ENCODE data around the gene RABL3.

The RABL3 gene

DNA sequence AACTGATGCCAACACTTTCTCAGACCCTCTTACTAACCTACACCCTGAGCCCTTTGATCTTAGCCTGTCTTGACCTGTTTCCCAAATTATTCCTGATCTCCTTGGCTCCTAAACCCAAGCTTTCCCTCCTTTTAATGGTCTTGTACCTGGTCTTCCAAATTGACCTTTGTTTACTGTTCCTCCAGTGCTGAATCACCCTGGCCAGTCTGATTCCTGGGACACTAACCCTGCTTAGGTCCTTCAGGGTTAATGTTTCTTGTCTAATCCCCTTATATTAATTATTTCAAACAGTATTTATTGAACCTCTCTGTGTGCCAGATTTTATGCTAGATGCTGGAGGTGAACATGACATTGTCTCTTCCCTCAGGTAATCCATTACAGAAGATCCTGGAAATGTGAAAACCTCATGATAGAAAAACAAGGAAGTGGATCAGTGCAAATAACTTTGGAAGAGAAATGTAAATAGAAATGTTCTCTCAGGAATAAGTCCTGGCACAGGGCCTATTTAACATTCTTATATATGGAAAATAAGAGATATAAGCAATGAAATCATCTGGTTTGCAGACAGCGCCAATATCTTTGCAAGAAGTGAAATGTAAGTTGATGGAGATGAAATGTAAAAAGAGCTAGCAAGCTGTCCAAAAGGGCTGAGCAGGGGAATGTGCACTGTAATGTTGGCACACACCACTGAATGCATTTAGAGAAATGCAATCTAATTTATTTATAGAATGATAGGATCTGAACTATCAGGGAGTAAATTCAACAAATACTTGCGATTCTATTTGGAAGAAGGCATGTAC lies 81.0 kb downstream of the RABL3 start:
- Histone ChIP-seq H3K79me1 (replicated peaks; ENCODE audit: low read length, poor library complexity, severe bottlenecking) (no peaks in the 10 kb centered on the region), H4K8ac (ENCODE audit: low read length) (no peak overlapping the region), H2BK12ac (ENCODE audit: low read length in 2 of 2) (no peak overlapping the region), H3K4me2 (ENCODE audit: low read length, poor library complexity, severe bottlenecking) (no peak overlapping the region), H3K27ac (ENCODE audit: low read length, poor library complexity, severe bottlenecking) (no peak overlapping the region), H3K27me3 (ENCODE audit: control insufficient read depth in 1 of 2, insufficient read depth in 1 of 2, low read length in 2 of 2) (peaks cover 0 to 9% of the 10 kb centered on the region in 2 experiments), H3K9me3 (ENCODE audit: control insufficient read depth, low read length) (no peaks in the 10 kb centered on the region), H3K36me3 (ENCODE audit: control insufficient read depth in 1 of 2, insufficient read depth in 2 of 2, low read depth in 1 of 2, low read length in 2 of 2) (no peaks in the 10 kb centered on the region), H3K9ac (ENCODE audit: low read length) (no peak overlapping the region), H3K23ac (ENCODE audit: low read length in 2 of 2) (no peak overlapping the region), H2BK5ac (ENCODE audit: low read depth, low read length, poor library complexity, severe bottlenecking) (no peak overlapping the region), H3K14ac (ENCODE audit: low read length in 2 of 2) (no peak overlapping the region), H3K18ac (ENCODE audit: low read depth in 1 of 2, low read length in 2 of 2) (no peak overlapping the region), H2AFZ (ENCODE audit: low read depth, low read length) (no peak overlapping the region), H2BK120ac (ENCODE audit: low read depth, low read length) (no peak overlapping the region), H2AK5ac (ENCODE audit: low read length, severe bottlenecking) (no peak overlapping the region), H4K91ac (ENCODE audit: low read length) (no peak overlapping the region), H3K4ac (ENCODE audit: low read depth in 1 of 2, low read length in 2 of 2) (no peak overlapping the region), H3K4me3 (ENCODE audit: insufficient read depth in 1 of 2, low read depth in 1 of 2, low read length in 2 of 2) (no peak overlapping the region), H3K4me1 (ENCODE audit: control insufficient read depth, insufficient read depth, low read depth, low read length) (no peaks in the 10 kb centered on the region), H2BK15ac (ENCODE audit: low read depth, poor library complexity, severe bottlenecking) (no peak overlapping the region)
- WGBS, result 46% methylated on average over 2 of the region's 2 CpGs
- DNase-seq, result no peak

DNA sequence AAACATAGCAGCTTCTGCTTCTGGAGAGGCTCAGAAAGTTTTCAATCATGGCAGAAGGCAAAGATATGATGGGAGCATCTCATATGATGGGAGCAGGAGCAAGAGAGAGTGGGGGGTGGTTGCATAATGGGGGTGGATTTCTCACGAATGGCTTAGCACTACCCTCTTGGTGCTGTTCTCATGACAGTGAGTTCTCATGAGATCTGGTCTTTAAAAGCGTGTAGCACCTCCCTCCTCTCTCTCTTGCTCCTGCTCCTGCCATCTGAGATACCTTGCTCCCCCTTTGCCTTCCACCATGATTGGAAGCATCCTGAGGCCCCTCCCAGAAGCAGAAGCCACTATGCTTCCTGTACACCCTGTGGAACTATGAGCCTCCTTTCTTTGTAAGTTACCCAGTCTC lies 82.5 kb downstream of the RABL3 start:
- H2AFZ ChIP-seq (ENCODE audit: low read depth, low read length), result no peak overlapping the region
- H2AK5ac ChIP-seq (ENCODE audit: low read length, severe bottlenecking), result no peak overlapping the region
- no peak overlapping the region for H2BK5ac ChIP-seq (ENCODE audit: low read depth, low read length, poor library complexity, severe bottlenecking)
- no peak overlapping the region for H3K4me3 ChIP-seq (ENCODE audit: insufficient read depth in 1 of 2, low read depth in 1 of 2, low read length in 2 of 2)
- H3K18ac ChIP-seq (ENCODE audit: low read depth in 1 of 2, low read length in 2 of 2), result no peak overlapping the region
- no peak overlapping the region for H3K4ac ChIP-seq (ENCODE audit: low read depth in 1 of 2, low read length in 2 of 2)
- DNase-seq, result no peak
- no peak overlapping the region for H4K91ac ChIP-seq (ENCODE audit: low read length)
- H3K4me1 ChIP-seq (ENCODE audit: control insufficient read depth, insufficient read depth, low read depth, low read length), result no peaks in the 10 kb centered on the region
- H2BK12ac ChIP-seq (ENCODE audit: low read length in 2 of 2), result no peak overlapping the region
- no peak overlapping the region for H3K4me2 ChIP-seq (ENCODE audit: low read length, poor library complexity, severe bottlenecking)
- H3K27ac ChIP-seq (ENCODE audit: low read length, poor library complexity, severe bottlenecking), result no peak overlapping the region
- no peak overlapping the region for H2BK15ac ChIP-seq (ENCODE audit: low read depth, poor library complexity, severe bottlenecking)
- H3K23ac ChIP-seq (ENCODE audit: low read length in 2 of 2), result no peak overlapping the region
- WGBS, result 79% methylated on average over 2 of the region's 2 CpGs
- H3K9me3 ChIP-seq (ENCODE audit: control insufficient read depth, low read length), result no peaks in the 10 kb centered on the region
- H3K27me3 ChIP-seq (ENCODE audit: control insufficient read depth in 1 of 2, insufficient read depth in 1 of 2, low read length in 2 of 2), result peaks cover 0 to 9% of the 10 kb centered on the region in 2 experiments
- H3K9ac ChIP-seq (ENCODE audit: low read length), result no peak overlapping the region
- no peak overlapping the region for H4K8ac ChIP-seq (ENCODE audit: low read length)
- no peaks in the 10 kb centered on the region for H3K36me3 ChIP-seq (ENCODE audit: control insufficient read depth in 1 of 2, insufficient read depth in 2 of 2, low read depth in 1 of 2, low read length in 2 of 2)
- no peak overlapping the region for H3K14ac ChIP-seq (ENCODE audit: low read length in 2 of 2)
- H2BK120ac ChIP-seq (ENCODE audit: low read depth, low read length), result no peak overlapping the region
- no peaks in the 10 kb centered on the region for H3K79me1 ChIP-seq (replicated peaks; ENCODE audit: low read length, poor library complexity, severe bottlenecking)

DNA sequence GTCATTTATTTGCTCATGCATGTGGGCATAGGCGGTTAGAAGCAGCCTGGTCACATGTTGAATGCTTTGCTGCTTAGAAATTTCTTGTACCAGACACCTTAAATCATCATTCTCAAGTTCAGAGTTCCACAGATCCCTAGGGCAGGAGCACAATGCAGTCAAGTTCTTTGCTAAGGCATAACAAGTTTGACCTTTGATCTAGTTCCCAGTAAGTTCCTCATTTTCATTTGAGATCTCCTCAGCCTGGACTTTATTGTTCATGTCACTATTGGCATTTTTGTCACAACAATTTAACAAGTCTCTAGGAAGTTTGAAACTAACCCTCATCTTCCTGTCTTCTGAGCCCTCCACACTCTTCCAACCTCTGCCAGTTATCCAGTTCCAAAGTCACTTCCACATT lies 83.0 kb downstream of the RABL3 start:
- H2BK15ac ChIP-seq (ENCODE audit: low read depth, poor library complexity, severe bottlenecking), result no peak overlapping the region
- H3K4me3 ChIP-seq (ENCODE audit: insufficient read depth in 1 of 2, low read depth in 1 of 2, low read length in 2 of 2), result no peak overlapping the region
- H2BK12ac ChIP-seq (ENCODE audit: low read length in 2 of 2), result no peak overlapping the region
- peaks cover 0 to 9% of the 10 kb centered on the region in 2 experiments for H3K27me3 ChIP-seq (ENCODE audit: control insufficient read depth in 1 of 2, insufficient read depth in 1 of 2, low read length in 2 of 2)
- no peak overlapping the region for H2AFZ ChIP-seq (ENCODE audit: low read depth, low read length)
- no peak overlapping the region for H3K14ac ChIP-seq (ENCODE audit: low read length in 2 of 2)
- no peak overlapping the region for H4K8ac ChIP-seq (ENCODE audit: low read length)
- no peak overlapping the region for H3K4me2 ChIP-seq (ENCODE audit: low read length, poor library complexity, severe bottlenecking)
- H3K79me1 ChIP-seq (replicated peaks; ENCODE audit: low read length, poor library complexity, severe bottlenecking), result no peaks in the 10 kb centered on the region
- H3K36me3 ChIP-seq (ENCODE audit: control insufficient read depth in 1 of 2, insufficient read depth in 2 of 2, low read depth in 1 of 2, low read length in 2 of 2), result no peaks in the 10 kb centered on the region
- H3K4me1 ChIP-seq (ENCODE audit: control insufficient read depth, insufficient read depth, low read depth, low read length), result no peaks in the 10 kb centered on the region
- H2AK5ac ChIP-seq (ENCODE audit: low read length, severe bottlenecking), result no peak overlapping the region
- no peak overlapping the region for H2BK5ac ChIP-seq (ENCODE audit: low read depth, low read length, poor library complexity, severe bottlenecking)
- no peaks in the 10 kb centered on the region for H3K9me3 ChIP-seq (ENCODE audit: control insufficient read depth, low read length)
- H3K9ac ChIP-seq (ENCODE audit: low read length), result no peak overlapping the region
- no peak overlapping the region for H3K27ac ChIP-seq (ENCODE audit: low read length, poor library complexity, severe bottlenecking)
- no peak for DNase-seq
- no peak overlapping the region for H3K23ac ChIP-seq (ENCODE audit: low read length in 2 of 2)
- H3K4ac ChIP-seq (ENCODE audit: low read depth in 1 of 2, low read length in 2 of 2), result no peak overlapping the region
- 81% methylated on average over 1 of the region's 1 CpG for WGBS
- H4K91ac ChIP-seq (ENCODE audit: low read length), result no peak overlapping the region
- H2BK120ac ChIP-seq (ENCODE audit: low read depth, low read length), result no peak overlapping the region
- no peak overlapping the region for H3K18ac ChIP-seq (ENCODE audit: low read depth in 1 of 2, low read length in 2 of 2)

DNA sequence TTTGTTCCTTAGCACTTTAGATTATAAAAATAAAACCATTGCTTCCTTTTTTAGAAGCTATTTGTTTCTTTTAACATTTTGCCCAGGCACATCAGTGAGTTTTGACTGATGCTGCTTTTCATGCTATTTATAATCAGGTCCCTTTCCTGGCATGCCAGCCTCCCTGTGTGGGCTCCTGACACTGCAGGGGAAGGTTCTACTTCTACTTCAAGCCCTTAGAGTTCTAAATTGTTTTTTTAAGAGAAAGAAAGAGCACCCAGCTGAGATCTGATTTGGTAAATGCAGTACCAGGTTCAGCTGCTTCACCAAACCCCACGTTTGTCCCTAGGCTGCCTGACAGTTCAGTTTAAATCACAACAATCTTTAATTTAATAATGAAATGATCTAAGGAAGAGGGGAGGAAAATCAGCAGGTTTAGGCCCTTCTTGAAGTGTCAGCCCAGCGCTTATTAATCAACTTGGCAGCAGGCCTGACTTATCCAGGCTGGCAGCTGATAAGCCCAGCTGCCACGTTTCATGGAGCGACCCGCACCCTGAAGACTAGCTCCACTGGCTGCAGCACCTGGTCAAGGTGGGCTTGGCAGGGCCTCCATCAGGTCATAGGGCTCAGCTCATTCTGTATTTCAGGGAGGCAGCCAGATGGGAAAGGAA lies 89.3 kb downstream of the RABL3 start:
- no peak overlapping the region for H2BK12ac ChIP-seq (ENCODE audit: low read length in 2 of 2)
- H4K8ac ChIP-seq (ENCODE audit: low read length), result no peak overlapping the region
- H3K27me3 ChIP-seq (ENCODE audit: control insufficient read depth in 1 of 2, insufficient read depth in 1 of 2, low read length in 2 of 2), result no peaks in the 10 kb centered on the region
- H4K91ac ChIP-seq (ENCODE audit: low read length), result no peak overlapping the region
- WGBS, result 88% methylated on average over 4 of the region's 5 CpGs
- no peak overlapping the region for H3K18ac ChIP-seq (ENCODE audit: low read depth in 1 of 2, low read length in 2 of 2)
- H3K79me1 ChIP-seq (replicated peaks; ENCODE audit: low read length, poor library complexity, severe bottlenecking), result no peaks in the 10 kb centered on the region
- H3K4me3 ChIP-seq (ENCODE audit: insufficient read depth in 1 of 2, low read depth in 1 of 2, low read length in 2 of 2), result no peak overlapping the region
- DNase-seq, result no peak
- no peak overlapping the region for H3K27ac ChIP-seq (ENCODE audit: low read length, poor library complexity, severe bottlenecking)
- no peak overlapping the region for H2AFZ ChIP-seq (ENCODE audit: low read depth, low read length)
- H3K4ac ChIP-seq (ENCODE audit: low read depth in 1 of 2, low read length in 2 of 2), result no peak overlapping the region
- H3K23ac ChIP-seq (ENCODE audit: low read length in 2 of 2), result no peak overlapping the region
- no peak overlapping the region for H3K9ac ChIP-seq (ENCODE audit: low read length)
- no peak overlapping the region for H3K4me2 ChIP-seq (ENCODE audit: low read length, poor library complexity, severe bottlenecking)
- H3K14ac ChIP-seq (ENCODE audit: low read length in 2 of 2), result no peak overlapping the region
- H3K36me3 ChIP-seq (ENCODE audit: control insufficient read depth in 1 of 2, insufficient read depth in 2 of 2, low read depth in 1 of 2, low read length in 2 of 2), result no peaks in the 10 kb centered on the region
- H2BK120ac ChIP-seq (ENCODE audit: low read depth, low read length), result no peak overlapping the region
- no peaks in the 10 kb centered on the region for H3K9me3 ChIP-seq (ENCODE audit: control insufficient read depth, low read length)
- H3K4me1 ChIP-seq (ENCODE audit: control insufficient read depth, insufficient read depth, low read depth, low read length), result no peaks in the 10 kb centered on the region
- no peak overlapping the region for H2BK5ac ChIP-seq (ENCODE audit: low read depth, low read length, poor library complexity, severe bottlenecking)
- H2BK15ac ChIP-seq (ENCODE audit: low read depth, poor library complexity, severe bottlenecking), result no peak overlapping the region
- no peak overlapping the region for H2AK5ac ChIP-seq (ENCODE audit: low read length, severe bottlenecking)
